Fibroblast of lung (primary cell): ENCODE results near the gene NDUFAF8. TPM values are rescaled to one million over a fixed set of nuclear protein-coding genes. Genes with fewer than 3 reads are reported as not detected.

ENCODE experiments used
- DNase-seq, 2 donors: peaks; one replicate each; pipeline versions ENCODE4 v3.0.0 to v3.0.0-alpha.2; 2010; ENCODE audit warnings: low read depth in 2 of 2
- H2AFZ ChIP-seq: 2 replicates; pipeline ENCODE4 v1.5.1; 2012; ENCODE audit warnings: low read length, control low read depth, inconsistent platforms
- H3K27ac ChIP-seq: 2 replicates; pipeline ENCODE4 v1.5.1; 2011; ENCODE audit warnings: low read length, control low read depth; ENCODE audit not compliant: insufficient read depth
- H3K27me3 ChIP-seq: 2 replicates; pipeline ENCODE4 v1.5.1; 2011; ENCODE audit warnings: mild to moderate bottlenecking, low read length; ENCODE audit not compliant: control insufficient read depth, insufficient read depth
- H3K36me3 ChIP-seq: 2 replicates; pipeline ENCODE4 v1.5.1; 2011; ENCODE audit warnings: low read length; ENCODE audit not compliant: control insufficient read depth, insufficient read depth
- H3K4me1 ChIP-seq: 2 replicates; pipeline ENCODE4 v1.5.1; 2011; ENCODE audit warnings: low read length; ENCODE audit not compliant: control insufficient read depth, insufficient read depth; ENCODE audit errors: extremely low read depth
- H3K4me2 ChIP-seq: 2 replicates; pipeline ENCODE4 v1.5.1; 2011; ENCODE audit warnings: low read length, control low read depth; ENCODE audit not compliant: insufficient read depth; ENCODE audit errors: extremely low read depth
- H3K4me3 ChIP-seq, 4 experiments: fragments of 200-600 bp in 1 of 4; sonication (generic) in 1 of 4; replicated peaks in 1 of 4; 2 replicates each; pipeline ENCODE4 v1.5.1; 2011 to 2016; ENCODE audit warnings: low read length in 4 of 4, low read depth in 3 of 4, mild to moderate bottlenecking in 3 of 4, control low read depth in 2 of 4, inconsistent platforms in 1 of 4, mixed read lengths in 1 of 4; ENCODE audit not compliant: insufficient read depth in 1 of 4; ENCODE audit errors: control extremely low read depth in 1 of 4
- H3K79me2 ChIP-seq: 2 replicates; pipeline ENCODE4 v1.5.1; 2012; ENCODE audit warnings: mild to moderate bottlenecking, low read length, inconsistent platforms; ENCODE audit not compliant: control insufficient read depth, insufficient read depth
- H3K9ac ChIP-seq: 2 replicates; pipeline ENCODE4 v1.5.1; 2011; ENCODE audit warnings: mild to moderate bottlenecking, low read length, control low read depth; ENCODE audit not compliant: insufficient read depth
- H3K9me3 ChIP-seq: 2 replicates; pipeline ENCODE4 v1.5.1; 2012; ENCODE audit warnings: low read depth, low read length; ENCODE audit not compliant: control insufficient read depth, insufficient read depth
- H4K20me1 ChIP-seq: 2 replicates; pipeline ENCODE4 v1.5.1; 2011; ENCODE audit warnings: low read length; ENCODE audit not compliant: control insufficient read depth, insufficient read depth; ENCODE audit errors: extremely low read depth
- CTCF ChIP-seq, 2 donors: IDR thresholded peaks in 1 of 2; conservative IDR thresholded peaks in 1 of 2; 1 replicate in 1 of 2; 2 replicates in 1 of 2; pipeline ENCODE4 v1.5.1; 2011 to 2012; ENCODE audit warnings: low read length in 2 of 2, control low read depth in 1 of 2, inconsistent platforms in 1 of 2, low read depth in 1 of 2, mild to moderate bottlenecking in 1 of 2
- EZH2 ChIP-seq: IDR thresholded peaks from 2 replicates; pipeline ENCODE4 v1.5.1; 2012; ENCODE audit warnings: low read length, control low read depth, mild to moderate bottlenecking; ENCODE audit errors: missing control alignments
- polyA plus RNA-seq, 2 donors: library from polyadenylated mRNA; depleted of rRNA in 1 of 2; stranded (reverse) in 1 of 2; unstranded in 1 of 2; fragments of >200 nt; gene quantifications; 2 replicates each; pipeline ENCODE4 v1.2.1, GENCODE V29; 2011 to 2012; ENCODE audit warnings: missing spikeins in 1 of 2
- total RNA-seq: library from RNA; depleted of rRNA; stranded (reverse); fragments of >200 nt; gene quantifications from 2 replicates; pipeline ENCODE4 v1.2.1, GENCODE V29; 2014

NDUFAF8 gene
- total and polyA plus RNA-seq, 2 donors (not counting 1 experiment from before 2014, with no cell fraction given) = 41.9 to 102 TPM

GRCh38 chr17:81200695-81201580 is 38.2 kb upstream of the NDUFAF8 start:
- H3K4me1 ChIP-seq = no peaks in the 10 kb centered on the region
- no peak overlapping the region for H3K4me2 ChIP-seq
- H3K27me3 ChIP-seq = no peaks in the 10 kb centered on the region
- H2AFZ ChIP-seq = no peak overlapping the region
- no peaks in the 10 kb centered on the region for H3K9me3 ChIP-seq
- H3K79me2 ChIP-seq = no peaks in the 10 kb centered on the region
- H3K27ac ChIP-seq = no peak overlapping the region
- no peak overlapping the region for H3K4me3 ChIP-seq
- H3K36me3 ChIP-seq = peaks cover 3% of the 10 kb centered on the region
- TF ChIP-seq CTCF (conservative IDR thresholded peaks at IDR 0.05 in 1 of 2, IDR thresholded peaks at IDR 0.05 in 1 of 2; ENCODE audit: low read depth in 1 of 2, low read length in 2 of 2) (peak; percentile 42 to 73), EZH2 (no peak)
- H4K20me1 ChIP-seq = no peaks in the 10 kb centered on the region
- no peak overlapping the region for H3K9ac ChIP-seq
- DNase-seq = peak; percentile 61 to 68

- H2AFZ ChIP-seq = no peak overlapping the region
- no peak overlapping the region for H3K9ac ChIP-seq
- TF ChIP-seq EZH2 (no peak), CTCF (conservative IDR thresholded peaks at IDR 0.05 in 1 of 2, IDR thresholded peaks at IDR 0.05 in 1 of 2; ENCODE audit: low read depth in 1 of 2, low read length in 2 of 2) (no peak)
- H3K9me3 ChIP-seq = no peaks in the 10 kb centered on the region
- H3K27ac ChIP-seq = no peak overlapping the region
- H4K20me1 ChIP-seq = no peaks in the 10 kb centered on the region
- no peaks in the 10 kb centered on the region for H3K4me1 ChIP-seq
- no peaks in the 10 kb centered on the region for H3K27me3 ChIP-seq
- peaks cover 3% of the 10 kb centered on the region for H3K36me3 ChIP-seq
- no peak for DNase-seq
- no peak overlapping the region for H3K4me2 ChIP-seq
- no peaks in the 10 kb centered on the region for H3K79me2 ChIP-seq
- no peak overlapping the region for H3K4me3 ChIP-seq
Measured at GRCh38 chr17:81202318-81202717, 36.8 kb upstream of the NDUFAF8 start.

- Histone ChIP-seq H3K79me2 (no peaks in the 10 kb centered on the region), H3K4me3 (no peak overlapping the region), H3K9ac (no peak overlapping the region), H3K4me2 (no peak overlapping the region), H3K27ac (no peak overlapping the region), H4K20me1 (no peaks in the 10 kb centered on the region), H3K27me3 (no peaks in the 10 kb centered on the region), H2AFZ (no peak overlapping the region), H3K9me3 (no peaks in the 10 kb centered on the region), H3K36me3 (peaks cover 3% of the 10 kb centered on the region), H3K4me1 (no peaks in the 10 kb centered on the region)
- no peak for TF ChIP-seq EZH2
- TF ChIP-seq CTCF (conservative IDR thresholded peaks at IDR 0.05 in 1 of 2, IDR thresholded peaks at IDR 0.05 in 1 of 2; ENCODE audit: low read depth in 1 of 2, low read length in 2 of 2) = no peak
- no peak for DNase-seq
Measured at GRCh38 chr17:81203136-81203535, 36.0 kb upstream of the NDUFAF8 start.
